GM18505 (cell line): ENCODE measurements around the gene ITPR1.

ENCODE experiments used
- ATAC-seq: cut with Tn5 transposase; IDR thresholded peaks from one replicate; pipeline ENCODE4 v1.9.1; 2021; ENCODE audit not compliant: unreplicated experiment
- POLR2A ChIP-seq: IDR thresholded peaks from 4 replicates; pipeline ENCODE4 v1.6.1; 2011; ENCODE audit warnings: borderline replicate concordance; ENCODE audit not compliant: insufficient read depth, insufficient read length; ENCODE audit errors: extremely low read depth

Gene ITPR1

GRCh38 chr3:4599612-4600011, 106.5 kb downstream of the ITPR1 start:
- no peak for TF ChIP-seq POLR2A
- no peak for ATAC-seq

- no peak for TF ChIP-seq POLR2A
- no peak for ATAC-seq
These were observed 107.3 kb downstream of the ITPR1 start for GRCh38 chr3:4600493-4600892.

GRCh38 chr3:4601892-4602291, 108.7 kb downstream of the ITPR1 start:
- TF ChIP-seq POLR2A: no peak
- no peak for ATAC-seq

GRCh38 chr3:4604693-4605092, 111.5 kb downstream of the ITPR1 start:
- no peak for ATAC-seq

GRCh38 chr3:4606911-4607310, 113.8 kb downstream of the ITPR1 start:
- no peak for TF ChIP-seq POLR2A
- no peak for ATAC-seq

More at GRCh38 chr3:4604693-4605092, 111.5 kb downstream of the ITPR1 start:
- no peak for TF ChIP-seq POLR2A

- no peak for ATAC-seq
- TF ChIP-seq POLR2A: no peak
These were observed 120.2 kb downstream of the ITPR1 start for GRCh38 chr3:4613366-4613765.

GRCh38 chr3:4614070-4614469, 120.9 kb downstream of the ITPR1 start:
- TF ChIP-seq POLR2A: no peak
- ATAC-seq: no peak

- no peak for ATAC-seq
- TF ChIP-seq POLR2A: no peak
These were observed 121.8 kb downstream of the ITPR1 start for GRCh38 chr3:4614927-4615326.

- ATAC-seq: no peak
- no peak for TF ChIP-seq POLR2A
These were observed 122.6 kb downstream of the ITPR1 start for GRCh38 chr3:4615750-4616149.

- no peak for ATAC-seq
- no peak for TF ChIP-seq POLR2A
These were observed 130.4 kb downstream of the ITPR1 start for GRCh38 chr3:4623421-4623999.

GRCh38 chr3:4627651-4628375, 134.7 kb downstream of the ITPR1 start:
- ATAC-seq: no peak
- TF ChIP-seq POLR2A: no peak

GRCh38 chr3:4629095-4630007, 136.2 kb downstream of the ITPR1 start:
- ATAC-seq: no peak

More at GRCh38 chr3:4629095-4630007, 136.2 kb downstream of the ITPR1 start:
- no peak for TF ChIP-seq POLR2A
